HepG2 (cell line): ENCODE data around the gene FMO3. TPM values are rescaled to one million over a fixed set of nuclear protein-coding genes. Genes with fewer than 3 reads are reported as not detected.

Source experiments
- ATAC-seq: fragments of 200-7000 bp; cut with Tn5 transposase; 3 replicates; pipeline ENCODE4 v1.9.1; 2020; ENCODE audit warnings: mild to moderate bottlenecking, moderate library complexity
- BruUV-seq: library from RNA; stranded (reverse); fragments of 400-500 nt; replicated peaks from 2 replicates; lab custom pipeline; 2021; lab: Mats Ljungman, UMichigan
- CTCF ChIA-PET: fragments of 300-600 bp; formaldehyde crosslinking; extraction: SDS; loops from one replicate; lab custom pipeline; 2021; ENCODE audit warnings: low total read pairs, inconsistent platforms, low intra/inter-chr PET ratio; lab: Yijun Ruan, JAX
- POLR2A ChIA-PET: fragments of 350-600 bp; sonication (Branson Sonifier 250); formaldehyde crosslinking; loops from one replicate; lab custom pipeline; 2020; ENCODE audit warnings: antibody characterized with exemption, inconsistent platforms; lab: Yijun Ruan, JAX
- DNase-seq: peaks from one replicate; pipeline ENCODE4 v3.0.0-alpha.2; 2015; ENCODE audit warnings: low spot score
- FAIRE-seq: peaks from 3 replicates; lab custom pipeline; 2011; peaks lifted over from hg19 to GRCh38; lab: Jason Lieb, UNC
- H2AFZ ChIP-seq: one replicate; pipeline ENCODE4 v1.6.1; 2011; ENCODE audit warnings: low read length, inconsistent platforms
- H3K27ac ChIP-seq: fragments of 300-600 bp; 3 replicates; pipeline ENCODE4 v1.8.0; 2011; ENCODE audit warnings: mixed run types, mild to moderate bottlenecking, mixed read lengths, low read length, inconsistent platforms; ENCODE audit not compliant: insufficient read depth; ENCODE audit errors: extremely low read length
- H3K27me3 ChIP-seq, 2 experiments: fragments of 200-600 bp in 1 of 2; 2 replicates in 1 of 2; 3 replicates in 1 of 2; pipeline versions ENCODE4 v1.6.0 to v1.8.0; 2011; ENCODE audit warnings: low read length in 2 of 2, mild to moderate bottlenecking in 2 of 2, moderate library complexity in 2 of 2, inconsistent platforms in 1 of 2; ENCODE audit not compliant: insufficient read depth in 2 of 2, control insufficient read depth in 1 of 2
- H3K36me3 ChIP-seq, 2 experiments: fragments of 200-600 bp in 1 of 2; replicated peaks in 1 of 2; 2 replicates in 1 of 2; 3 replicates in 1 of 2; pipeline versions ENCODE4 v1.5.1 to v1.8.0; 2011; ENCODE audit warnings: low read length in 2 of 2, inconsistent platforms in 1 of 2; ENCODE audit not compliant: insufficient read depth in 2 of 2, control insufficient read depth in 1 of 2
- H3K4me1 ChIP-seq: 2 replicates; pipeline ENCODE4 v1.5.1; 2012; ENCODE audit warnings: low read length, inconsistent platforms; ENCODE audit not compliant: insufficient read depth
- H3K4me2 ChIP-seq: 2 replicates; pipeline ENCODE4 v1.6.0; 2011; ENCODE audit warnings: low read depth, low read length, inconsistent platforms
- H3K4me3 ChIP-seq, 3 experiments: fragments of 200-600 bp in 1 of 3; sonication (generic), shearing (Covaris generic) in 1 of 3; replicated peaks in 1 of 3; 2 replicates each; pipeline ENCODE4 v1.5.1; 2011 to 2016; ENCODE audit warnings: low read length in 3 of 3, inconsistent platforms in 2 of 3, low read depth in 2 of 3, mild to moderate bottlenecking in 2 of 3, control low read depth in 1 of 3, mixed read lengths in 1 of 3; ENCODE audit not compliant: insufficient read depth in 1 of 3
- H3K79me2 ChIP-seq: one replicate; pipeline ENCODE4 v1.6.1; 2011; ENCODE audit warnings: low read length, inconsistent platforms; ENCODE audit not compliant: insufficient read depth
- H3K9ac ChIP-seq: 2 replicates; pipeline ENCODE4 v1.6.0; 2011; ENCODE audit warnings: mild to moderate bottlenecking, low read depth, low read length, inconsistent platforms; ENCODE audit not compliant: insufficient read depth
- H3K9me3 ChIP-seq: 2 replicates; pipeline ENCODE4 v1.5.1; 2012; ENCODE audit warnings: mild to moderate bottlenecking, low read length
- H4K20me1 ChIP-seq: 2 replicates; pipeline ENCODE4 v1.6.0; 2011; ENCODE audit warnings: inconsistent platforms, mild to moderate bottlenecking, low read length, moderate library complexity; ENCODE audit not compliant: insufficient read depth
- HDAC6 ChIP-seq: fragments of 200-600 bp; sonication (generic); IDR thresholded peaks from 2 replicates; pipeline ENCODE4 v1.7.0; 2017; ENCODE audit warnings: mild to moderate bottlenecking, antibody characterized with exemption, low read length, low read depth
- HNF4A ChIP-seq: sonication (generic); formaldehyde crosslinking; IDR thresholded peaks from 2 replicates; pipeline ENCODE4 v1.4.0; 2020; ENCODE audit warnings: missing genetic modification reagents
- HNRNPK ChIP-seq: fragments of 200-400 bp; formaldehyde crosslinking; IDR thresholded peaks from 2 replicates; pipeline ENCODE4 v1.6.1; 2018; ENCODE audit warnings: low read length, low read depth, moderate library complexity, mild to moderate bottlenecking; ENCODE audit not compliant: poor library complexity, severe bottlenecking
- KLF16 ChIP-seq, 2 experiments: sonication (generic) in 1 of 2; formaldehyde crosslinking in 1 of 2; IDR thresholded peaks; 2 replicates each; pipeline versions ENCODE4 v1.6.1 to v1.8.0; 2016 to 2023; ENCODE audit warnings: missing genetic modification reagents in 2 of 2, missing compliant biosample characterization in 1 of 2
- MAFG ChIP-seq: sonication (generic); formaldehyde crosslinking; IDR thresholded peaks from 2 replicates; pipeline ENCODE4 v1.5.1; 2020; ENCODE audit warnings: mild to moderate bottlenecking, missing genetic modification reagents
- MAFK ChIP-seq, 2 experiments: IDR thresholded peaks in 1 of 2; conservative IDR thresholded peaks in 1 of 2; 2 replicates each; pipeline ENCODE4 v1.6.1; 2011; ENCODE audit warnings: improper control_type of control experiment in 2 of 2, low read length in 2 of 2
- MYNN ChIP-seq: sonication (generic); formaldehyde crosslinking; IDR thresholded peaks from 2 replicates; pipeline ENCODE4 v1.4.0; 2020; ENCODE audit warnings: mild to moderate bottlenecking, low read depth, missing genetic modification reagents
- NFATC3 ChIP-seq: sonication (generic); formaldehyde crosslinking; IDR thresholded peaks from 2 replicates; pipeline ENCODE4 v1.5.1; 2020; ENCODE audit warnings: mild to moderate bottlenecking, missing genetic modification reagents
- NPAS2 ChIP-seq: sonication (generic); formaldehyde crosslinking; IDR thresholded peaks from 2 replicates; pipeline ENCODE4 v1.8.0; 2022; ENCODE audit warnings: mild to moderate bottlenecking, missing genetic modification reagents, borderline replicate concordance
- SMARCC2 ChIP-seq: fragments of 450-650 bp; IDR thresholded peaks from 2 replicates; pipeline ENCODE4 v1.6.1; 2017; ENCODE audit warnings: antibody characterized with exemption, mild to moderate bottlenecking
- SOX5 ChIP-seq: IDR thresholded peaks from 2 replicates; pipeline ENCODE4 v1.6.1; 2016; ENCODE audit warnings: borderline replicate concordance
- TBX2 ChIP-seq: sonication (generic); formaldehyde crosslinking; IDR thresholded peaks from 2 replicates; pipeline ENCODE4 v1.5.0; 2020; ENCODE audit warnings: missing genetic modification reagents, mild to moderate bottlenecking, borderline replicate concordance
- ZBED4 ChIP-seq: sonication (generic); formaldehyde crosslinking; IDR thresholded peaks from 2 replicates; pipeline ENCODE4 v1.4.0; 2020; ENCODE audit warnings: missing genetic modification reagents, borderline replicate concordance
- ZNF234 ChIP-seq: sonication (generic); formaldehyde crosslinking; conservative IDR thresholded peaks from 2 replicates; pipeline ENCODE4 v1.5.1; 2020; ENCODE audit warnings: mild to moderate bottlenecking, missing genetic modification reagents
- ZNF34 ChIP-seq: sonication (generic); formaldehyde crosslinking; IDR thresholded peaks from 2 replicates; pipeline ENCODE4 v1.4.0; 2020; ENCODE audit warnings: mild to moderate bottlenecking, missing genetic modification reagents, borderline replicate concordance
- ZNF891 ChIP-seq: sonication (generic); formaldehyde crosslinking; IDR thresholded peaks from 2 replicates; pipeline ENCODE4 v1.5.0; 2020; ENCODE audit warnings: mild to moderate bottlenecking, missing genetic modification reagents
- WGBS: methylation state at CpG from one replicate; pipeline ENCODE4 v1.1.6; 2017; ENCODE audit warnings: low lambda C conversion rate; 5-methylcytosine and 5-hydroxymethylcytosine counted together
- in situ Hi-C: cut with HindIII; loops from 2 replicates; pipeline ENCODE4 v1.10.0; 2017; ENCODE audit warnings: low pct_unique_long_range_greater_than_20kb; ENCODE audit not compliant: extremely low pct_ligation_motif_present
- intact Hi-C: fragments of 100-400 bp; cut with micrococcal nuclease; formaldehyde crosslinking; loops from one replicate; pipeline ENCODE4 v1.10.0; 2022; ENCODE audit not compliant: unreplicated experiment
- polyA plus RNA-seq, 8 experiments: library from polyadenylated mRNA; depleted of rRNA in 3 of 8; stranded (reverse) in 7 of 8; unstranded in 1 of 8; fragments of >200 nt; fragmentation: Illumina TruSeq in 4 of 8; extraction: Trizol in 4 of 8; gene quantifications; 2 replicates each; pipeline versions ENCODE4 v1.2.1 to v1.2.3, GENCODE V29; 2011 to 2016; ENCODE audit warnings: low read depth in 4 of 8, missing spikeins in 1 of 8, mixed read lengths in 1 of 8; ENCODE audit not compliant: insufficient read depth in 1 of 8
- total RNA-seq, 5 experiments: library from RNA; depleted of rRNA; stranded (reverse); fragments of >200 nt; fragmentation: Illumina TruSeq; extraction: Trizol; gene quantifications; 2 replicates each; pipeline ENCODE4 v1.2.3, GENCODE V29; 2016; ENCODE audit warnings: low read depth in 1 of 5

FMO3 gene
- total and polyA plus RNA-seq, 2 of the 13 experiments (the other 11 are each of a cell fraction or from before 2014, with no cell fraction given) = not detected

GRCh38 chr1:171087896-171088295 lies 2.8 kb upstream of the FMO3 start (continued):
- TF ChIP-seq ZBED4 (CRISPR knock-in tag) (no peak), MYNN (no peak), NPAS2 (no peak), MAFG (no peak), HNRNPK (no peak), KLF16 (CRISPR knock-in tag; IDR thresholded peaks at IDR 0.05) (no peak), NFATC3 (no peak), SOX5 (CRISPR knock-in tag) (no peak)

GRCh38 chr1:171103862-171104261 lies 13.2 kb downstream of the FMO3 start:
- TF ChIP-seq TBX2 (CRISPR knock-in tag) (no peak), ZNF891 (CRISPR knock-in tag) (no peak), MAFK (conservative IDR thresholded peaks at IDR 0.05 in 1 of 2, IDR thresholded peaks at IDR 0.05 in 1 of 2; ENCODE audit: low read length in 2 of 2) (no peak), SMARCC2 (no peak), HNF4A (no peak), ZNF34 (CRISPR knock-in tag) (no peak), HDAC6 (no peak), ZNF234 (no peak)
- ATAC-seq = no peak
- Histone ChIP-seq H3K4me1 (no peaks in the 10 kb centered on the region), H4K20me1 (no peaks in the 10 kb centered on the region), H3K27ac (no peak overlapping the region), H3K36me3 (no peaks in the 10 kb centered on the region), H3K4me3 (no peak overlapping the region), H3K9me3 (no peaks in the 10 kb centered on the region), H3K9ac (no peak overlapping the region), H3K27me3 (no peaks in the 10 kb centered on the region), H3K79me2 (no peaks in the 10 kb centered on the region), H2AFZ (no peak overlapping the region), H3K4me2 (no peak overlapping the region)
- BruUV-seq = no TSS peak
- in situ Hi-C loops = no loop called here
- ChIA-PET CTCF (no interaction called here), POLR2A (no interaction called here)
- DNase-seq = no peak
- no peak for FAIRE-seq
- intact Hi-C loops = no loop called here
- WGBS = 95% methylated on average over 1 of the region's 1 CpG
